HepG2 (cell line): ENCODE data around the gene ADAMTS18. TPM values are rescaled to one million over a fixed set of nuclear protein-coding genes. Genes with fewer than 3 reads are reported as not detected.

Experiments used
- ATAC-seq: fragments of 200-7000 bp; cut with Tn5 transposase; 3 replicates; pipeline ENCODE4 v1.9.1; 2020; ENCODE audit warnings: mild to moderate bottlenecking, moderate library complexity
- BruUV-seq: library from RNA; stranded (reverse); fragments of 400-500 nt; replicated peaks from 2 replicates; lab custom pipeline; 2021; lab: Mats Ljungman, UMichigan
- CTCF ChIA-PET: fragments of 300-600 bp; formaldehyde crosslinking; extraction: SDS; loops from one replicate; lab custom pipeline; 2021; ENCODE audit warnings: low total read pairs, inconsistent platforms, low intra/inter-chr PET ratio; lab: Yijun Ruan, JAX
- POLR2A ChIA-PET: fragments of 350-600 bp; sonication (Branson Sonifier 250); formaldehyde crosslinking; loops from one replicate; lab custom pipeline; 2020; ENCODE audit warnings: antibody characterized with exemption, inconsistent platforms; lab: Yijun Ruan, JAX
- DNase-seq: peaks from one replicate; pipeline ENCODE4 v3.0.0-alpha.2; 2015; ENCODE audit warnings: low spot score
- FAIRE-seq: peaks from 3 replicates; lab custom pipeline; 2011; peaks lifted over from hg19 to GRCh38; lab: Jason Lieb, UNC
- H2AFZ ChIP-seq: one replicate; pipeline ENCODE4 v1.6.1; 2011; ENCODE audit warnings: low read length, inconsistent platforms
- H3K27ac ChIP-seq: fragments of 300-600 bp; 3 replicates; pipeline ENCODE4 v1.8.0; 2011; ENCODE audit warnings: mixed run types, mild to moderate bottlenecking, mixed read lengths, low read length, inconsistent platforms; ENCODE audit not compliant: insufficient read depth; ENCODE audit errors: extremely low read length
- H3K27me3 ChIP-seq, 2 experiments: fragments of 200-600 bp in 1 of 2; 2 replicates in 1 of 2; 3 replicates in 1 of 2; pipeline versions ENCODE4 v1.6.0 to v1.8.0; 2011; ENCODE audit warnings: low read length in 2 of 2, mild to moderate bottlenecking in 2 of 2, moderate library complexity in 2 of 2, inconsistent platforms in 1 of 2; ENCODE audit not compliant: insufficient read depth in 2 of 2, control insufficient read depth in 1 of 2
- H3K36me3 ChIP-seq, 2 experiments: fragments of 200-600 bp in 1 of 2; replicated peaks in 1 of 2; 2 replicates in 1 of 2; 3 replicates in 1 of 2; pipeline versions ENCODE4 v1.5.1 to v1.8.0; 2011; ENCODE audit warnings: low read length in 2 of 2, inconsistent platforms in 1 of 2; ENCODE audit not compliant: insufficient read depth in 2 of 2, control insufficient read depth in 1 of 2
- H3K4me1 ChIP-seq: 2 replicates; pipeline ENCODE4 v1.5.1; 2012; ENCODE audit warnings: low read length, inconsistent platforms; ENCODE audit not compliant: insufficient read depth
- H3K4me2 ChIP-seq: 2 replicates; pipeline ENCODE4 v1.6.0; 2011; ENCODE audit warnings: low read depth, low read length, inconsistent platforms
- H3K4me3 ChIP-seq, 3 experiments: fragments of 200-600 bp in 1 of 3; sonication (generic), shearing (Covaris generic) in 1 of 3; replicated peaks in 1 of 3; 2 replicates each; pipeline ENCODE4 v1.5.1; 2011 to 2016; ENCODE audit warnings: low read length in 3 of 3, inconsistent platforms in 2 of 3, low read depth in 2 of 3, mild to moderate bottlenecking in 2 of 3, control low read depth in 1 of 3, mixed read lengths in 1 of 3; ENCODE audit not compliant: insufficient read depth in 1 of 3
- H3K79me2 ChIP-seq: one replicate; pipeline ENCODE4 v1.6.1; 2011; ENCODE audit warnings: low read length, inconsistent platforms; ENCODE audit not compliant: insufficient read depth
- H3K9ac ChIP-seq: 2 replicates; pipeline ENCODE4 v1.6.0; 2011; ENCODE audit warnings: mild to moderate bottlenecking, low read depth, low read length, inconsistent platforms; ENCODE audit not compliant: insufficient read depth
- H3K9me3 ChIP-seq: 2 replicates; pipeline ENCODE4 v1.5.1; 2012; ENCODE audit warnings: mild to moderate bottlenecking, low read length
- H4K20me1 ChIP-seq: 2 replicates; pipeline ENCODE4 v1.6.0; 2011; ENCODE audit warnings: inconsistent platforms, mild to moderate bottlenecking, low read length, moderate library complexity; ENCODE audit not compliant: insufficient read depth
- PAWR ChIP-seq: sonication (generic); formaldehyde crosslinking; IDR thresholded peaks from 2 replicates; pipeline ENCODE4 v1.4.0; 2020; ENCODE audit warnings: missing genetic modification reagents, mild to moderate bottlenecking, borderline replicate concordance
- RBAK ChIP-seq: sonication (generic); formaldehyde crosslinking; IDR thresholded peaks from 2 replicates; pipeline ENCODE4 v1.5.1; 2020; ENCODE audit warnings: mild to moderate bottlenecking, missing genetic modification reagents
- SMARCC2 ChIP-seq: fragments of 450-650 bp; IDR thresholded peaks from 2 replicates; pipeline ENCODE4 v1.6.1; 2017; ENCODE audit warnings: antibody characterized with exemption, mild to moderate bottlenecking
- ZNF33B ChIP-seq: sonication (generic); formaldehyde crosslinking; IDR thresholded peaks from 2 replicates; pipeline ENCODE4 v1.5.1; 2020; ENCODE audit warnings: mild to moderate bottlenecking, missing genetic modification reagents
- WGBS: methylation state at CpG from one replicate; pipeline ENCODE4 v1.1.6; 2017; ENCODE audit warnings: low lambda C conversion rate; 5-methylcytosine and 5-hydroxymethylcytosine counted together
- in situ Hi-C: cut with HindIII; loops from 2 replicates; pipeline ENCODE4 v1.10.0; 2017; ENCODE audit warnings: low pct_unique_long_range_greater_than_20kb; ENCODE audit not compliant: extremely low pct_ligation_motif_present
- intact Hi-C: fragments of 100-400 bp; cut with micrococcal nuclease; formaldehyde crosslinking; loops from one replicate; pipeline ENCODE4 v1.10.0; 2022; ENCODE audit not compliant: unreplicated experiment
- polyA plus RNA-seq, 8 experiments: library from polyadenylated mRNA; depleted of rRNA in 3 of 8; stranded (reverse) in 7 of 8; unstranded in 1 of 8; fragments of >200 nt; fragmentation: Illumina TruSeq in 4 of 8; extraction: Trizol in 4 of 8; gene quantifications; 2 replicates each; pipeline versions ENCODE4 v1.2.1 to v1.2.3, GENCODE V29; 2011 to 2016; ENCODE audit warnings: low read depth in 4 of 8, missing spikeins in 1 of 8, mixed read lengths in 1 of 8; ENCODE audit not compliant: insufficient read depth in 1 of 8
- total RNA-seq, 5 experiments: library from RNA; depleted of rRNA; stranded (reverse); fragments of >200 nt; fragmentation: Illumina TruSeq; extraction: Trizol; gene quantifications; 2 replicates each; pipeline ENCODE4 v1.2.3, GENCODE V29; 2016; ENCODE audit warnings: low read depth in 1 of 5
- TF ChIP-seq, protein P1 (sequence below): sonication (generic); formaldehyde crosslinking; IDR thresholded peaks from 2 replicates; pipeline ENCODE4 v1.5.0; 2020; ENCODE audit warnings: missing genetic modification reagents, mild to moderate bottlenecking, borderline replicate concordance

ADAMTS18 gene
- total and polyA plus RNA-seq, 2 of the 13 experiments (the other 11 are each of a cell fraction or from before 2014, with no cell fraction given), result 0.01 TPM; not detected in 1

DNA sequence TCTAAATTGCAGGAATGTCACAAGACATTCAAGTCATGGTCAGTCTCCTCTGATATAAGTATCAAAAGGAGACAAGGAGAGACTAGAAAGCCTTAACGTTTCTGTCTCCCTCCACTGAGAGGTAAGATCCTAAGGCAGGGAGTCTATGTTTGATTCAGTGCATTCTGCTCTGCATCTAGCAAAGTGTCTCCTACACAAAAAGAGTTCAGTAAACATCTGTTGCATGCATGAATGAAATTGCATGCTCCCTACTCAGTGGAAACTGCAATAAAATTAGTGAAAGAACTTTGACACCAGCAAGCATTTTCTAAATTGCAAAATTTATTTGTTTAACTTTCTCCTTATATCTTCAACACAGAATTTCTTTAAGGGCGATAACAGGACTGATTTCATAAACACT lies 111.1 kb downstream of the ADAMTS18 start:
- H3K9me3 ChIP-seq, result no peaks in the 10 kb centered on the region
- H3K4me1 ChIP-seq, result no peaks in the 10 kb centered on the region
- H3K27me3 ChIP-seq, result peaks cover 0 to 11% of the 10 kb centered on the region in 2 experiments; a peak in 1 of 5 replicates
- 0% methylated on average over 2 of the region's 2 CpGs for WGBS
- H3K4me2 ChIP-seq, result no peak overlapping the region
- POLR2A ChIA-PET, result no interaction called here
- no peak for FAIRE-seq
- no TSS peak for BruUV-seq
- H3K27ac ChIP-seq, result no peak overlapping the region
- H3K4me3 ChIP-seq, result no peak overlapping the region
- no peaks in the 10 kb centered on the region for H4K20me1 ChIP-seq
- TF ChIP-seq SMARCC2 (no peak), RBAK (no peak), PAWR (CRISPR knock-in tag) (no peak)
- TF ChIP-seq, protein P1, sequence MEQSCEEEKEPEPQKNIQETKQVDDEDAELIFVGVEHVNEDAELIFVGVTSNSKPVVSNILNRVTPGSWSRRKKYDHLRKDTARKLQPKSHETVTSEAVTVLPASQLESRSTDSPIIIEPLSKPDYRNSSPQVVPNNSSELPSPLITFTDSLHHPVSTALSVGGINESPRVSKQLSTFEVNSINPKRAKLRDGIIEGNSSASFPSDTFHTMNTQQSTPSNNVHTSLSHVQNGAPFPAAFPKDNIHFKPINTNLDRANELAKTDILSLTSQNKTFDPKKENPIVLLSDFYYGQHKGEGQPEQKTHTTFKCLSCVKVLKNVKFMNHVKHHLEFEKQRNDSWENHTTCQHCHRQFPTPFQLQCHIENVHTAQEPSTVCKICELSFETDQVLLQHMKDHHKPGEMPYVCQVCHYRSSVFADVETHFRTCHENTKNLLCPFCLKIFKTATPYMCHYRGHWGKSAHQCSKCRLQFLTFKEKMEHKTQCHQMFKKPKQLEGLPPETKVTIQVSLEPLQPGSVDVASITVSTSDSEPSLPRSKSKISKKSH (CRISPR knock-in tag), result no peak
- TF ChIP-seq, all 625 proteins: peak for 0
- Histone ChIP-seq H3K79me2 (no peaks in the 10 kb centered on the region), H2AFZ (no peak overlapping the region), H3K36me3 (no peaks in the 10 kb centered on the region), H3K9ac (no peak overlapping the region)
- CTCF ChIA-PET, result no interaction called here
- intact Hi-C loops, result no loop called here
- ATAC-seq (no peak), DNase-seq (no peak)
- in situ Hi-C loops, result no loop called here

DNA sequence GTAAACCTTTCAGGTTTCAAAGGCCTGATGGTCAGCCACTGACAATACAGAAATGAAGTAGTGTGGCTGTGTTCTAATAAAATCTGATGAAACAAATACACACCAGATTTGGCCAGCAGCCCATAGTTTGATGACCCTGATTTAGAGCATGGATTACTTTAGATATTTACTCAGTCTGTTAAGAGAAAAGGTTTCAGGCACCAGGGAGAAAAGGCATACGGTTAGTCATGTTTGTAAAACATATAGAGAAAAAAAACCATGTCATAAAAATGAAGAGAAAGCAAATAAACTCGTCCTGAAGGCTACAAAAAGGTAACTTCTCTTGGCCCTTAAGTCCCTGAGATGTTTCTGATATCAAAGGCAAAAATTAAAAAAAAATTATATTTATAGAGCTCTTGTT lies 112.1 kb downstream of the ADAMTS18 start:
- Histone ChIP-seq H4K20me1 (no peaks in the 10 kb centered on the region), H3K79me2 (no peaks in the 10 kb centered on the region), H3K4me2 (no peak overlapping the region)
- DNase-seq, result no peak
- no peak for TF ChIP-seq ZNF33B (CRISPR knock-in tag)
- TF ChIP-seq, all 625 proteins: peak for 0
- FAIRE-seq (no peak), ATAC-seq (no peak)
- H3K9ac ChIP-seq, result no peak overlapping the region
- no peak overlapping the region for H2AFZ ChIP-seq
- in situ Hi-C loops, result no loop called here
- H3K4me1 ChIP-seq, result no peaks in the 10 kb centered on the region
- no peaks in the 10 kb centered on the region for H3K9me3 ChIP-seq
- no peak overlapping the region for H3K4me3 ChIP-seq
- H3K27me3 ChIP-seq, result peaks cover 0 to 11% of the 10 kb centered on the region in 2 experiments; a peak in 1 of 5 replicates
- intact Hi-C loops, result no loop called here
- WGBS, result 2% methylated on average over 2 of the region's 2 CpGs
- no TSS peak for BruUV-seq
- CTCF ChIA-PET, result no interaction called here
- POLR2A ChIA-PET, result no interaction called here
- no peaks in the 10 kb centered on the region for H3K36me3 ChIP-seq
- no peak overlapping the region for H3K27ac ChIP-seq
